Dermis microvascular lymphatic vessel endothelial cell (primary cell): ENCODE results near the gene GFOD1. TPM values are rescaled to one million over a fixed set of nuclear protein-coding genes. Genes with fewer than 3 reads are reported as not detected.
"Not testable (repeated sequence)": the region's sequence is repeated elsewhere in the genome, so short reads cannot be mapped to it uniquely, and the experiment has no call there.

ENCODE experiments used
- DNase-seq, 2 donors: peaks; one replicate each; pipeline versions ENCODE4 v3.0.0 to v3.0.0-alpha.2; 2010; ENCODE audit warnings: low read depth in 2 of 2
- total RNA-seq: library from RNA; depleted of rRNA; stranded (reverse); fragments of >200 nt; gene quantifications from 2 replicates; pipeline ENCODE4 v1.2.1, GENCODE V29; 2014

Gene GFOD1
- total RNA-seq, 1 donor from 2014 or later: 26.7 TPM

GRCh38 chr6:13407709-13408695 is 79.4 kb downstream of the GFOD1 start:
- DNase-seq: no peak

DNA sequence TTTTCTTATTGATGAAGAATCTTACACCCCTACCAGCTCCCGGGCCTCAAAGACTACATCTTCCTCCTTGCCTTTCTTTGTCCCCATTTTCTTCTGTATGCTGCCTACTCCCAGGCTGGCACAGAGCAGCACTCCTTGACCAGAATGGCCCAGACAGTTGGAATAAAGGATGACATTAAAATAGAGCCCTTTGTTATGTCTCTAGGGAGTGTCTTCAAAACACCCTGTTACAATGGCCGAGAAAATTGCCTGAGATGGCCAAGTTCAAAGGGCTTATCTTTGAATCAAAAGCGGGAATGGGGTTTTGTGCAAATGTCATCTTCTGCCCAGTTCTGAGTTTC is 80.1 kb downstream of the GFOD1 start:
- no peak for DNase-seq

DNA sequence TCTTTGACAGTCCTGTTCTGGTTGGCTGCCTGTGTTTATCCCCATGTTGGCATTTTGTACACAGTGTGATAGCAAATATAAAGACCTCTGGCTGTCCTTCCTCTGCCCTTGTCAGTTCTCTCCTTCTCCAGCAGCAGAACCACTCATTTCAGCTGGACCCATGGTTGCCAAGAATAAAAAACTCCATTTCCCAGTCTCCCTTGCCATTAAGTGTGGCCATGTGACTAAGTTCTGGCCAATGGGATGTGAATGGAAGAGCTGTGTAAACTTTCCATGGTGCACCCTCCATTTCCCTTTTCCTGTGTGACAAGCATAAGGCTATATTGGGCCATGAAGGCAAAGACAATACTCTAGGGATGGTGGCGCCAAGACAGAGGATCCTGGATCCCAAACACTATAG is 80.6 kb downstream of the GFOD1 start:
- no peak for DNase-seq

DNA sequence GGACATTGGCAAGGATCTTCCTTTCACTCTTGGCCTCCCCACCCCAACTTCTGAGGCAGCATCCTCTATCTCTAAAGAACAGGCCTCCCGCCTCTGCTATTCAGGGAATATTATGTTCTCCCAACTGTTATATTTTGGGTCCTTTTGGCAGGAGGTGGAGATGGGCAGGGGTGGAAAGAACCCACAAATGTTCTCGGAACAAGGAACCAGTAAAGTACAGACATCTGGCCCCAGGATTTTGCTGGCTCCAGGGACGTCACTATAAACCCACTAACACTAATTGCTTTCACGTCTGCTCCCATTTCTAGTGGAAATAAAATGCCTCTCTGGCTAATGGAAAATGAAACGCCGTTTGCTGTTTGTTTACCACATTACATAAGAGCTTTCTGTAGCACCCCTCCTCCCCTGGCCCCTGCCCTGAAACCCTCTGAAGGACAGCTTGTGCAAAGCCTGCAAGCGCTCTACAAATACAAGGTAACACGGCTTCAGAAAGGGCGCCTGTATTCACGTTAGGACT is 81.4 kb downstream of the GFOD1 start:
- no peak for DNase-seq

DNA sequence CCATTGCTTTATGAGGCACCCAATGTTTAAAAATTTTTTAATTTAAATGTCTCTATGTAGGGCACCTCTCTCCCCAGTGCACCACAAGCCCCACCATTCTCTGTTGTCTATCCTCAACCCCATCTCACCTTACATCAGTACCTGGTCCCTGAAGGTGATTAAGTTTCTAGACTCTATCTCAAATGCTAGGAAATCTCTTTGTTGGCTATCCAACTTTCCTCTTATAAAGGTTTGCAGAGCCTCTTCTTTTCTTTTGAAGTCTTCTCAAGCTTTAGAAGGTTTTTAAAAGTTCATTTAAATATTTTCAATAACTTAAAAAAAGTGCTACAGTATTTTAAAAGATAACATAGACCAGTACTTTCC is 82.5 kb downstream of the GFOD1 start:
- DNase-seq: no peak

GRCh38 chr6:13404228-13404891 is 83.0 kb downstream of the GFOD1 start:
- DNase-seq: peak in 1 of 2 donors; percentile 78

DNA sequence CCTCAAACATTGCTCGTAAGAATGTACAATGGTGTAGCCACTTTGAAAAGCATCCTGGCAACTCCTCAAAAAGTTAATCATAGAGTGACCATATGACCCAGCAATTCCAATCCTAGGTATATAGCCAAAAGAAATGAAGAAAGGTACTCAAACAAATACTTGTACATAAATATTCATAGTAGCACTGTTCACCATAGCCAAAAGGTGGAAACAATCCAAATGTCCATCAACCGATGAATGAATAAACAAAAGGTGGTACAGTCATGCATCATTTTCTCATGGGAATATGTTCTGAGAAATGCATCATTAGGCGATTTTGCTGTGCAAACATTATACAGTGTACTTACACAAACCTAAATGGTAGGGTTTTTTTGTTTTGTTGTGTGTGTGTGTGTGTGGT is 84.7 kb downstream of the GFOD1 start:
- peak in 1 of 2 donors; percentile 25 for DNase-seq

- DNase-seq: peak in 1 of 2 donors; percentile 35
Observed at GRCh38 chr6:13400772-13401171, 86.6 kb downstream of the GFOD1 start.

DNA sequence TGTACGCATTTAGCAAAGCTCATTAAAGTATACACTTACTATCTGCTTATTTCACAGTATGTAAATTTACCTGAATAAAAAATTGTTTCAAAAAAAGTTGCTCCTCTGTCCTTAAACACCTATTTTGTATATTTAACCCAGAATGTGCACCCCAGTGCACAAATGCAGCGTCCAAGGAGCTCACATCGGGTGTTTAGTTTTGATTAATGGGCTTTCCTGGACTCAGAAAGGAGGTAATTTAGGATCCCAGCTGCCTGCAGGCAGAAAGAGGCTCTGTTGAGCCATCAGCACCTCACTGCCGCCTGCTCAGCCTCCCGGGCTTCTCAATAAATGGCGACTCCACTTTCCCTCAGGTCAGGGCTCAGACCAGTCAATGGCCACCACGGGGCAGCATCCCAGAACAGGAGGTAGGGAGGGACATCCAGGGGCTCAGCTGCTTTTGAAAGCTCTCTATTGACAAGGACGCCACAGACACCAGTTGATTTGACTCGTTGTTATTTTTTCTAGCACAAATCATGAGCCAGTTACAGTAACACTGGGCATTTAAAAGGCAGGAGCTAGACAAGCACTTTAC is 88.9 kb downstream of the GFOD1 start:
- no peak for DNase-seq

DNA sequence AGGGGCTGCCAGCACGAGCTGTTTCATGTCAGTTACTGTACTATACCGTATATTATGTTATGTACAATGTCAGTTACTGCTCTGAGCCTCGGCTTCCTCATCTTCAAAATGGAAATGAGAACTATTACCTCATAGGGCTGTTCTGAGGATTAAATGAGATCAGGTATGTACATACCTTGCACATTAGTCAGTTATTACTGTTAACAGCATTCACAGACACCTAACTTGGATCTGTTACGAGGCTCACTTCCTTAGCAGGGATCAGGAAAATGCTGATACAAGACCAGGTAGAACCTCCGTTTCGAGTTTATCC is 89.4 kb downstream of the GFOD1 start:
- no peak for DNase-seq

DNA sequence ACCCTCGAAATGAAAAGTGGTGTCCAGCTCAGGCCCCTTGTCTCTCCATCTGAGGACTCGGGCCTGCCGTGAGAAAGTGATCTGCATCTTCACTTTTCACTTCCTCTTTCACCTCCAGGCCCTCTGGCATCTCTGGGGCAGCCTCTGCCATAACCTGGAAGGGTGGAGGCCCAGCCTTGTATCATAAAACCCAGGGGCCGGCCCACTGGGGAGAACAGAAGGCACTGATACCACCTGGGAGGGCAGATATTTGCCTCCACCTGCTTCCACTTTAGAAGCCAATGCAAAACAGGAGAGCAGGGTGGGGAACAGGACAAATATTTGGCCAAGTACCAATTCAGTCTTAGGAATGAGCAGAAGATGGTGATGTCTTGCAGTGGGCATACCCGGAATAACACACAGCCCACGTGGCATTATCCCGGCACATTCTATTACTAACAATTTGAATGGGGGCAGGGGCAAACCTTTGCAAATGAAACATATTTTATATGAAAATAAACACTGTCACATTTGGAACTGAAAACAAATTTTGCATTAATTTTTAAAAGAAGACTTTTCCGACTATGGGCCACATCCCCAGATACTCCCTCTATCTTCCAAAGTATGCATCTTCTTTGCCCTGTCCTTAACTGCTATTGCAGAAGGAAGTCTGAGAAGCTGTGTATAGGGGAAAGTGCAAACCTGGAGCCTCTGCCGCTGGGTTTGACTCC is 89.9 kb downstream of the GFOD1 start:
- DNase-seq: no peak

GRCh38 chr6:13396241-13396792 is 91.1 kb downstream of the GFOD1 start:
- DNase-seq: no peak

DNA sequence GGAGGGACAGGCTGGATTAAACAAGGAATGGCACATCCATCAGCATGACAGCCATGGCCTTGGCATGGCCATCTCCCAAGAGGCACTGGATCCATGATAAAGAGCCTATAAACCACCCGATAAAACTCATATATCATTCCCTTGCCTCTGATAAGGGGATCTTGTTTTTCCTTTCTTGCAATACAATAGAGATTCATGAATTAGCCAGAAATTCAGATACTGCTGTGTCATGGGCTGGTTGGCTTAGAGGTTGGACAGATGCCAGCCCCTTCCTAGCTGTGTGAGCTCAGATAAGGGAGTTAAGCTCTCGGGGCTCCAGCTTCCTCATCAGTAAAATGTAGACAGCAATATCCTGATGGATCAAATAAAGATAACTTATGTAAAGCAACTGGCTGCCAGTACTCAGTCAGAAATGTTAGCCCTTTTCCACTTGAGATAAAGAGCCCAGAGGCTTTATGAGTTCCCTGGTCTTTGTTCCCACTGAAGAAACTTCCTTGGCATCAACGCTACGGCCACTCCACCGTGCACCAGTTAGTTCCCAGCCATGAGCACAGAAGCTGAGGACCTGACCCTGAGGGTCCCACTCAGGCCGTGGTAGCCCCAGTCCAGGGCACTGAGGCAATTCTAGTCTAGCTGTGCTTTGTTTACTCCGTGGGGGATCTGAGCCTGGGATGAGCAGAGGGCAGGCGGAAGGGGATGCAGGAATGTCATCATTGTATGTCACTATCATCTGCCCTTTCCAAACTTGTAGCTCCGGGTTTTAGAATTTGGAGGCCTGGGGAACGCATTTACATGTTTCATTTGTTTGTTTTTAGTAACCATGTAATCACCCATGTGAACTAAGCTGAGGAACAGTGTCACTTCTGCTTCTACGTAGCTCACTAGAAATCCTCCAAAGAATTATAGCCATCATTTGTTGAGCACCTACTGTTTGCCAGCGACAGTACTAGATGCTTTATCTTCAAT is 91.8 kb downstream of the GFOD1 start:
- DNase-seq: peak; percentile 77 to 99

- DNase-seq: no peak
Observed at GRCh38 chr6:13392462-13392861, 94.9 kb downstream of the GFOD1 start.

DNA sequence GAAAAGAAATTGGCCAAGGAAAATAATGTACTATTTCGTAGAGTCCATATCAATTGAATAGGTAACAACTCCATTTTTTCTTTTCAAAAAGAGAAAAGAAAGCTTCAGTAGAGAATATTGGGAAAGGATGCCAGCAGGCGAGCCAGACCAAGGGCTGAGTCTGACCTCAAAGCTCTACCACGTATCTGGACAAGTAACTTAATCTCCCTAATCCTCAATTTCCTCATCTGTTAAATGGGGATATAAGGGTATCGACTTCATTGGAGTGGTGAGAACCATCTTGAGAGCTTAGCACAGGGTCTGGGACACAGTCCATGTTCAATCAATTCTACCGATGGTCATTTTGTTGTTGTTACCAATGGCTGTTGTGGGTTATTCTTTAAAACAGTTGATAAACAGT is 95.9 kb downstream of the GFOD1 start:
- no peak for DNase-seq

DNA sequence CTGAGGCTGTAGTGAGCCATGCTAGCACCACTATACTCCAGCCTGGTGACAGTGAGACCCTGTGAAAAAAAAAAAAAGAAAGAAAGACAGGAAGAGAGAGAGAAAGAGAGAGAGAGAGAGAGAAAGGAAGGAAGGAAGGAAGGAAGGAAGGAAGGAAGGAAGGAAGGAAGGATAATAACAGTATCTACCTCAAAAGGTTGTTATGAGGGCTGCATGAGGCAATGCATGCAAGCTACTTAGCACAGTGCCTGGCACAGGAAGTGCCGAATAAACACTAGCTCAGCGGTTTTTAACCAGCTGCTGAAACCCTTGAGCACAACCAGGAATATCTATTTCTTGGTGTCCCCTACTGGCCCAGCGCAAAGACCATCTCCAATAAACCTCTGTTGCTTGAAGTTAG is 96.7 kb downstream of the GFOD1 start:
- no peak for DNase-seq

GRCh38 chr6:13389237-13389636 is 98.2 kb downstream of the GFOD1 start:
- not testable (repeated sequence) for DNase-seq

DNA sequence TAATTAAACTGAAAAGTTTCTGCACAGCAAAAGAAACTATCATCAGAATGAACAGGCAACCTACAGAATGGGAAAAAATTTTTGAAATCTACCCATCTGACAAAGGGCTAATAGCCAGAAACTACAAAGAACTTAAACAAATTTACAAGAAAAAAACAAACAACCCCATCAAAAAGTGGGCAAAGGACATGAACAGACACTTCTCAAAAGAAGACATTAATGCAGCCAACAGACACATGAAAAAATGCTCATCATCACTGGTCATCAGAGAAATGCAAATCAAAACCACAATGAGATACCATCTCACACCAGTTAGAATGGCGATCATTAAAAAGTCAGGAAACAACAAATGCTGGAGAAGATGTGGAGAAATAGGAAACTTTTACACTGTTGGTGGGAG is 98.6 kb downstream of the GFOD1 start:
- not testable (repeated sequence) for DNase-seq

DNA sequence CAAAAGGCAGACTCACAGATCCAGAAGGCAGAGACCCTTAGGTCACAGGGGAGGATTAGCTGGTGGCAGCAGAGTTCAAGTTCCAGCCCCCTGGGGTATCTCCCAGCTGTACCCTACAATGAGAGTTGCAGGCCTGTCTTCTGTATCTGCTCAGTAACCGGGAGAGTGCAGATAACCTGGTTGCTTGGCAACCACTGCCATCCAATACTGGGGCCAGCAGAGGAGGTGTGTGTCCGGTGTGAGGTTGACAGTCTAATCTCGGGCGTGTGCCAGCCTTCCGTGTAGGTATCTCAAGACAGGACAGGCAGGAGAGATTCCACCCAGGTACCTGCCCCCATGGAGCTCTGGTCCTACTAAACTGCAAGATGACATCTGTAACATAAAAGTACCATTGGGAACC is 102.4 kb downstream of the GFOD1 start:
- DNase-seq: no peak

- no peak for DNase-seq
Observed at GRCh38 chr6:13384506-13384905, 102.9 kb downstream of the GFOD1 start.
